Measurements from ENCODE around the gene SMOC2. TPM values are rescaled to one million over a fixed set of nuclear protein-coding genes. Genes with fewer than 3 reads are reported as not detected.

SMOC2 gene
- total RNA-seq, 1 donor from 2014 or later, result not detected

DNA sequence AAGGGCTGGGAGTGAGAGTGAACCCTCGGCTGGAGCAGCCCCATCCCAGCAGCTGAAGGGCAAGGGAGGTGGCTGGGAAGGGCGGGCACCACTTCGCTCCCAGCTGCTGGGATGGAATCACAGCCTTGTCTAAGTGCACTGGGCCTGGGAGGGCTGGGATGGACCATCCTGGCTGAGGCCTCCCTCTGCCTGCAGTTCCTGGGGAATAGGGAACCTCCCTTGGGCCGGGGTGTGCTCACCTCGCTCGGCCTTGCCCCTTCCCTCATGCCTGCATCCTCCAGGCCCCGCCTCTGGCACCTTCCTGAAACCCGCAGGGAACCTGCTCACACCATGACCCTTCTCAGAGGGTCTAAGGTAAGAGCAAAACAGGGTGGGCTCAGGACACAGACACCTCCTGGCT lies 53.7 kb downstream of the SMOC2 start:
- DNase-seq, result no peak

GRCh38 chr6:168495133-168495532 lies 54.1 kb downstream of the SMOC2 start:
- DNase-seq, result no peak

- no peak for DNase-seq
These were observed 54.7 kb downstream of the SMOC2 start for GRCh38 chr6:168495636-168496035.

DNA sequence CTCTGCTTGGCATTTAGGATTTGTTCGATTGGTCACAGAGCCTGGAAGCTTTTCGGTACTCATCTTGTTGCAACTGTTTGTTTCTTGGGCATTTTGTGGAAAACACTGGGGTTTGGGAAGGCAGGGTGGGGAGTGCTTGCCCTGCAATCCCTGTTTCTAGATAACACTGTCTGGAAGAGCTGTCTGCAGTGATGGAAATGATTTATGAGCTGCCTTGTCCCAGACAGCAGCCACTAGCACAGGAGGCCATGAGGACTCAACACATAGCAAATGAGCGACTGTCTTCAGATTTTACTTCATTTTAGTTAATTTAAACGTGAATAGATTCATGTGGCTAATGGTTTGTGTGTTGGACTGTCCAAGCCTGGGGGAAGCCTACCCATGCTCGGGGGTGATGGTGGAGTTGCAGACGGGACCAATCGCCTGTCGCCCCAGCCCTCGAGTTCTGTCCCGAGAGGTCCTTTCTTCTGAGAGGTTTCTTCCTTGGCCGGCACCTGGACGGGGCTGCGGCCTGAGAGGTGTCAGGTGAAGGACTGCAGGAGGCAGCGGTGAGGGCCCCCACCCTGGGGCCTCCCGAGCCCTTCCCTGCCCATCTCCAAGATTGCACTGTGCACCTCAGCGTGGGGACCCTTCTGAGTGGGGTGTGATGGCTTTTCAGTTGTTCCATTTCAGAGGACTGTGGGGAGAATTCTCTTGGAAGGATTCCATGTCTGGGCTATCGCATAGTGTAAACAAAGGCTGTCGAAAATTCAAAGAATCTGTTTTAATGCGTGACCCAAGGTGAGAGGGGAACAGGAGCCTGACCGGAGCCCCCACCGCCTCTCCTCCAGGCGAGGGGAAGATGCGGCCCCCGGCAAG lies 55.4 kb downstream of the SMOC2 start:
- DNase-seq, result no peak

GRCh38 chr6:168496997-168497331 lies 56.0 kb downstream of the SMOC2 start:
- no peak for DNase-seq

DNA sequence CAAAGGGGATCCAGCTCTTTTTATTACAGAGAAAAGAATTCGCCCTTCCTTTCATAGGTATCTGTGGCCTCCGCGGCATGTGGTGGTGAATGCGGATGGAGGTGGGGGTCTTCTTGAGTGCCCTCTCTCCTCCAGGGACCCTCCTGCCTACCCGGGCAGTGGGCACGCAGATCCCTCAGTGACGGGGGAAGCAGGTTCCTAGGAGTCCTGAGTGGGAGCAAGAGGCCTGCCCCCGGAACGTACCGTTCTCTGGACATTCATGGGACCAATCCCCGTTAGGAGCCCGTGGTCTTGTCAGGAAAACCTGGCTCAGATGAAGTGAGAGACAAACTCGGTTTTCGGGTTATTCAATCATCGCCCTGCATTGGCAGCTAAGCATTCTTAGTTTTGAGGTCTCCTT lies 56.4 kb downstream of the SMOC2 start:
- DNase-seq, result no peak

DNA sequence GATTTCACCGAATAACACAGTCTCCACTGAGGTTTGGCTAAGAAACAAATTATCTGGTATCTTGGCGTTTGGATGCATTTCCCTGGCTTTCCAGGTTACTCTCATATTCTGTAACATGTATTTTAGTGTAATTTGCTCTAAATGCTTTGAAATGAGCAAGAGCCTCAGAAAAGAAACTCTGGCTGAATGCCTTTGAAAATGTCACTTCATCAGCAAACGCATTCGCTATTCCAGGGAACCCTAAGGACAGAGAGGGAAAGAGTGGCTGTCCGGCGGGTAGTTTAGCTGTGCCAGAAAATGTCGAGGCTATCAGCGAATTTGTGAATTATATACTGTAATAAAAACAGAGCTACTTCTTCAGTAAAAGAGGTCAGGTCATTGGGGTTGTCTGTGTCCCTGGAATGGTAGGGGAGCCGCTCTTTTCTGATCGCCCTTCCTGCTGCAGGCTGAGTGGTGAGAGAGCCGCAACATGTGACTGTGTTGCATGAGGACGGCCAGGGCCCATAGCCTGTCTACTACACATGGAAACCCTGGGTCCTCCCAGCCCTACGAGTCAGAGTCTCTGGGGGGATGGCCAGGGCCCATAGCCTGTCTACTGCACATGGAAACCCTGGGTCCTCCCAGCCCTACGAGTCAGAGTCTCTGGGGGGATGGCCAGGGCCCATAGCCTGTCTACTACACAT lies 57.3 kb downstream of the SMOC2 start:
- no peak for DNase-seq

- DNase-seq, result no peak
These were observed 58.2 kb downstream of the SMOC2 start for GRCh38 chr6:168499045-168499650.

DNA sequence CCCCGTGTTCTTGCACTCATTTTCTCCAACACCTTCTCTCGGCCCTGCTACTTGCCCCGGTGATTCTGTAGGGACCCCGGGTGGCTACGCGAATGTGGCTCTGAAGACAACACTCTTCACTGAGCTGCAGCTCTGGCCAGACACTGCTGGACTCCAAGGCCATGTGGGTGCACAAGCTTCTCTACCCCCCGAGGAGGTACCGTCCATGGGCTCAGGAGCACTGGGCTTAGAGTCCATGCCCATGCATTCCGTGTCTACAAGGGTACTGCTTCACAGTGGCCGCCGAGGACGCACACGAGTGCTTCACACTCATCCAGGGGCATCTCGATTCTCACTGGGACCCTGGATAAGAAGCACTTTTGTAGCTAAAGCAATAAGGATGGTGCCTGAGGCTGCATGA lies 59.5 kb downstream of the SMOC2 start:
- DNase-seq, result no peak

GRCh38 chr6:168501561-168501960 lies 60.6 kb downstream of the SMOC2 start:
- DNase-seq, result no peak

GRCh38 chr6:168504366-168504765 lies 63.4 kb downstream of the SMOC2 start:
- no peak for DNase-seq

- no peak for DNase-seq
These were observed 65.5 kb downstream of the SMOC2 start for GRCh38 chr6:168506460-168506859.

- no peak for DNase-seq
These were observed 66.3 kb downstream of the SMOC2 start for GRCh38 chr6:168507297-168507696.

DNA sequence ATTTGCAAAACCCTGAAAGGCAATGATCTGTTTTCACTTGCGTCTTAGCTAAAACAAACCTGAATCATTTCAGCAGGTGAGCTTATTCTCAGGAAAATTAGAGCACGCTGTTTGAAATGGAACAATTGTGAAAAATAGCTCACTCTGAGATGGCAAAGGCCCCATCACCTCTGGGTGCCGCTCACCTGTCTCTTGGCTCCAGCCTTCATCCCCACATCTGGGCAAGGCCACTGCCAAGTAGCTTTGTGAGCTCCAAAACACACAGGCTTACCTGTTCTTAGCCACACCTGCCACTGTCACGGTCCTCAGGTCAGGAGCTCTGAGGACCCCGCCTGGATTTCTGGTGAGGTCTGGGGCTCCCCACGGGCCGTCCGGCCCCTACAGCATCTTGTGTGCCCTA lies 66.7 kb downstream of the SMOC2 start:
- DNase-seq, result no peak

DNA sequence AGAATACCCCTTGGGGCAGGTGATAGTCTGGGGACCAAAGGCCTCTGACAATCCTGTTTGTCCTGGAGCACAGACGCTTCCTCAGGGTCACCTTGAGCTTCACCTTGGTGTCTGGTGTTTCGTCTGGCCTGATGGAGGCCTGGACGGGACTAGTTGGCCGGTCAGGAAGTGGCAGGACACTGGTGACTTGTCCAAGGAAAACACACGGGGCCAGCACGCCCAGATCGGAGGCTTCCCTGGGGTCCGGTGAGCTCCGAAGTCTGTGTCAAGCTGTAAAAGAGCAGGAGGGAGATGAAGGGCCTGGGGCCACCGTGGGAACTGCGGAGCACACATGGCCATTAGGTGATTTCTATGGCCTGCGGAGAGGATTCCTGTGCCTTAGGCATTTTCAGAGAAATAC lies 67.9 kb downstream of the SMOC2 start:
- no peak for DNase-seq

DNA sequence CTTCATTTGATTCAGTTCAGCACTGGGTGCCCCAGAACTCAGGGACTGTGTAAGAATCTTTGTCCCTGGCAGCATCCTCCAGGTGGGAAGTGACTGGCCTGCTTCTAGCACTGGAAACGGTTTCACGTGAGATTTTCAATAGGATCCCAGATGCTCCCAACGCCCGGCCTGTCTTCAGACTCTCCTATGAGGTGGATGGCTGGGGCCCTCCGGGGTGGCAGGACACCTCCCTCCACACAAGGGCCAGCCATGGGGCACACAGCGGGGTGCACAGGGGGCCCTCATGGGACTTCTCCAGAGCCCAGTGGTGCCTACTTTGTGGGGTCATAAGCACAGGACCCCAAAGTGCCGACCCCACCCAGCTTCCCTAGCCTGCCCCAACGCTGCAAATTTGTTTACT lies 72.8 kb downstream of the SMOC2 start:
- no peak for DNase-seq

GRCh38 chr6:168514216-168514615 lies 73.2 kb downstream of the SMOC2 start:
- no peak for DNase-seq

- DNase-seq, result no peak
These were observed 74.4 kb downstream of the SMOC2 start for GRCh38 chr6:168515376-168515775.

DNA sequence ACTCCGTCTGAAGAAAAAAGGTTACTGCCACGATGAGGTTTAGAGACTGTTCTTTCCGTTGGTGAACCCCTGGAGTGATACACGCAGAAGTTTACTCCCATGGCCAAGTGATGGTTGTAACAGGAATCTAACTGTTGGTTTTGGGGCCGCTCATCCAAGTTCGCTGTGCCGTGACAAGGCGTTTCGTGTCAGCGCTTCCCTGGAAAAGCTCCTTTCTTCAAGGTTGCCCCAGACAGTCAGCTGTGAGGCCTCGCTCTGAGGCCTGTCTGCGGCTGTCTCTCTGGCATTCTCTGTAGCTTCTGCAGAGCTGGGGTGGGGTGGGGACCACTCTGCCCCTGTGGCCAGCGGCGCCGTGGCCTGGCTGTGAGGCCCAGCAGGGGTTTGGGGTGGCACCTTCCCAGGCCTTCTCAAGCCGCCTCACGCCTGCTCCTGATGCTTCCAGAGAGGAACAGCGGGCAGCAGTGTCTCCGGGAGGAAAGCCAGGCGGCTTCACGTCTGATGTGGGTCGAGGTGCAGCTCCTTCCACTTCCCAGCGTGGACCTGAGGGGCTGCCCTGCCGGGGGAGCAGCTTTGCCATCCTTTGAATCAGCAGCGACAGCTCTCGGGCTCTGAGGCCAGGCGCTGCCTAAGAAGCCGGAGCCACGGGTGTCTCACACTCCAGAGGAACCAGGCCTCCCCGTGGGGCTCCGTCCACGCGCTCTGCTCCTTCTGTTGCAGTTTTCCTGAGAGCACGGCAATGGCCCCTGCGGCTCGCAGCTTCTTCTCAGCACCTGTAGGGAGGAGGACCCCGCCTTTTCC lies 76.2 kb downstream of the SMOC2 start:
- no peak for DNase-seq

GRCh38 chr6:168517742-168518347 lies 76.9 kb downstream of the SMOC2 start:
- no peak for DNase-seq

DNA sequence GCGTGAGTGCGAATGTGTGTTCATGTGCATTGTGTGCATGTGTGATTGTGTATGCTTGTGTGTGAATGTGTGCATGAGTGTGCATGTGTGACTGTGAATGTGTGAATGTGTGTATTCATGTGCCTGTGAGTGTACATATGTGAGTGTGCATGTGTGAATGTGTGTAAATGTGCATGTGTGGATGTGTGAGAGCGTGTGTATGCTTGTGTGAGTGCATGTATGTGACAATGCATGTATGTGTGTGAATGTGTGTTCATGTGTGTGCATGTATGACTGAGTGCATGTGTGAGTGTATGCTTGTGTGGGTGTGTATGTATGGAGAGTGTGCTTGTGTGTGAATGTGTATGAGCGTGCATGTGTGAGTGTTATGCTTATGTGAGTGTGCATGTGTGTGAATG lies 77.4 kb downstream of the SMOC2 start:
- no peak for DNase-seq

- DNase-seq, result no peak
These were observed 77.9 kb downstream of the SMOC2 start for GRCh38 chr6:168518867-168519266.

GRCh38 chr6:168520233-168520632 lies 79.2 kb downstream of the SMOC2 start:
- no peak for DNase-seq
